HG03571 (cell line): ENCODE results near the gene TEX14.
"Not testable (repeated sequence)": the region's sequence is repeated elsewhere in the genome, so short reads cannot be mapped to it uniquely, and the experiment has no call there.

Experiments used
- ATAC-seq: cut with Tn5 transposase; IDR thresholded peaks from one replicate; pipeline ENCODE4 v1.9.1; 2021; ENCODE audit not compliant: unreplicated experiment

TEX14 gene

GRCh38 chr17:58569196-58569595 is 122.6 kb downstream of the TEX14 start:
- ATAC-seq = no peak

GRCh38 chr17:58568044-58568799 is 123.6 kb downstream of the TEX14 start:
- no peak for ATAC-seq

GRCh38 chr17:58565389-58566311 is 126.2 kb downstream of the TEX14 start:
- ATAC-seq = no peak

GRCh38 chr17:58564971-58565370 is 126.9 kb downstream of the TEX14 start:
- no peak for ATAC-seq

- ATAC-seq = no peak
These were observed 127.6 kb downstream of the TEX14 start for GRCh38 chr17:58564243-58564642.

- no peak for ATAC-seq
These were observed 131.3 kb downstream of the TEX14 start for GRCh38 chr17:58560511-58560910.

- no peak for ATAC-seq
These were observed 133.9 kb downstream of the TEX14 start for GRCh38 chr17:58557981-58558380.

GRCh38 chr17:58556833-58557250 is 135.0 kb downstream of the TEX14 start:
- ATAC-seq = no peak

GRCh38 chr17:58555109-58555508 is 136.7 kb downstream of the TEX14 start:
- ATAC-seq = not testable (repeated sequence)

GRCh38 chr17:58541249-58541648 is 150.6 kb downstream of the TEX14 start:
- no peak for ATAC-seq

- ATAC-seq = no peak
These were observed 152.1 kb downstream of the TEX14 start for GRCh38 chr17:58539698-58540097.

- no peak for ATAC-seq
These were observed 152.9 kb downstream of the TEX14 start for GRCh38 chr17:58538811-58539409.

- no peak for ATAC-seq
These were observed 154.6 kb downstream of the TEX14 start for GRCh38 chr17:58537266-58537665.

GRCh38 chr17:58536542-58536941 is 155.3 kb downstream of the TEX14 start:
- no peak for ATAC-seq

GRCh38 chr17:58535431-58535830 is 156.4 kb downstream of the TEX14 start:
- no peak for ATAC-seq

GRCh38 chr17:58534901-58535421 is 156.9 kb downstream of the TEX14 start:
- no peak for ATAC-seq

GRCh38 chr17:58534331-58534730 is 157.5 kb downstream of the TEX14 start:
- no peak for ATAC-seq

GRCh38 chr17:58533616-58534188 is 158.1 kb downstream of the TEX14 start:
- ATAC-seq = no peak

GRCh38 chr17:58532555-58532951 is 159.3 kb downstream of the TEX14 start:
- no peak for ATAC-seq

- ATAC-seq = no peak
These were observed 159.9 kb downstream of the TEX14 start for GRCh38 chr17:58531661-58532554.
